Endothelial cell (in vitro differentiated cells): ENCODE data around the gene GLRX5. TPM values are rescaled to one million over a fixed set of nuclear protein-coding genes. Genes with fewer than 3 reads are reported as not detected.

Experiments used
- DNase-seq: peaks from one replicate; pipeline ENCODE4 v3.0.0; 2021; ENCODE audit warnings: low spot score
- H3K27ac Mint-ChIP-seq: one replicate; pipeline ENCODE4 v1.8.0; 2021; ENCODE audit warnings: mixed read lengths, inconsistent platforms; ENCODE audit not compliant: unreplicated experiment
- H3K27me3 Mint-ChIP-seq: one replicate; pipeline ENCODE4 v1.8.0; 2021; ENCODE audit warnings: mild to moderate bottlenecking, moderate library complexity, mixed read lengths, inconsistent platforms; ENCODE audit not compliant: unreplicated experiment
- H3K36me3 Mint-ChIP-seq: one replicate; pipeline ENCODE4 v1.8.0; 2021; ENCODE audit warnings: mild to moderate bottlenecking, low read depth, mixed read lengths, inconsistent platforms; ENCODE audit not compliant: unreplicated experiment
- H3K4me1 Mint-ChIP-seq: one replicate; pipeline ENCODE4 v1.8.0; 2021; ENCODE audit warnings: mild to moderate bottlenecking, mixed read lengths, inconsistent platforms; ENCODE audit not compliant: unreplicated experiment
- H3K4me3 Mint-ChIP-seq: one replicate; pipeline ENCODE4 v1.8.0; 2021; ENCODE audit warnings: mild to moderate bottlenecking, mixed read lengths, inconsistent platforms; ENCODE audit not compliant: unreplicated experiment
- H3K9me3 Mint-ChIP-seq: one replicate; pipeline ENCODE4 v1.8.0; 2021; ENCODE audit warnings: mixed read lengths, inconsistent platforms; ENCODE audit not compliant: unreplicated experiment
- total RNA-seq: library from RNA; stranded (reverse); fragmentation: NEBNext Ultra II Directional; extraction: Animal tissue kit (Norgen Biotek cat#: 25700); gene quantifications from one replicate; pipeline ENCODE4 v1.2.1, GENCODE V29; 2021; ENCODE audit not compliant: unreplicated experiment
- TF ChIP-seq, protein P1 (sequence below): fragments of 200-600 bp; sonication (generic); IDR thresholded peaks from one replicate; pipeline ENCODE4 v1.5.0; 2021; ENCODE audit warnings: antibody characterized with exemption; ENCODE audit not compliant: unreplicated experiment

The GLRX5 gene
- total RNA-seq, 1 donor from 2014 or later = 40.3 TPM

DNA sequence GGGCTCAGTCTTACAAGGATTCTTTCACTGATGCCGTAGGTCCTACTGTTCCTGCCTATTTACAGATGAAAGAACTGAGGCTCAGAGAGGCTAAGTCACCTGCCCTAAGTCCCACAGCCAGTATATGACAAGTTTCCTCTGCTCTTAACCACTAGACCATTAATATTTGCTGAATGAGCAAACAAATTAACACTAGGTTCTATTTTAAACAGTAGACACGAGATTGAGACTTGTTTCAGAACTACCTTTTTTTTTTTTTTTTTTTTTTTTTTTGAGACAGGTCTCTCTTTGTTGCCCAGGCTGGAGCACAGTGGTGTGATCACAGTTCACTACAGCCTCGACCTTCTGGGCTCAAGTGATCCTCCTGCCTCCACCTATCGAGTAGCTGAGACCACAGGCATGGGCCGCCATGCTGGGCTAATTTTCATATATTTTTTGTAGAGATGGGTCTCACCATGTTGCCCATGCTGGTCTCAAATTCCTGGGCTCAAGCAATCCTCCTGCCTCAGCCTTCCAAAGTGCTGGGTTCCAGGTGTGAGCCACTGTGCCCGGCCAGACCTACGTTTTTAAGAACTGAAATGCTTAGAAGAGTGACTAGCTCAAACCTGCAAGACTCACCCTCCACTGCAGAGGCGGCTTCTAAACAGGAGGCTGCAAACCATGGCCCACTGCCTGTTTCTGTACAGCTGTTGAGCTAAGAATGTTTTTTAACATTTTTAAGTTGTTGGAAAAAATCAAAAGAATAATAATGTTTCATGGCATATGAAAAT is 31.3 kb upstream of the GLRX5 start:
- Mint-ChIP-seq H3K36me3 (no peaks in the 10 kb centered on the region), H3K27me3 (peaks cover 2% of the 10 kb centered on the region), H3K9me3 (no peaks in the 10 kb centered on the region), H3K4me1 (peaks cover 7% of the 10 kb centered on the region), H3K4me3 (no peak overlapping the region), H3K27ac (no peak overlapping the region)
- no peak for DNase-seq
- TF ChIP-seq, protein P1, sequence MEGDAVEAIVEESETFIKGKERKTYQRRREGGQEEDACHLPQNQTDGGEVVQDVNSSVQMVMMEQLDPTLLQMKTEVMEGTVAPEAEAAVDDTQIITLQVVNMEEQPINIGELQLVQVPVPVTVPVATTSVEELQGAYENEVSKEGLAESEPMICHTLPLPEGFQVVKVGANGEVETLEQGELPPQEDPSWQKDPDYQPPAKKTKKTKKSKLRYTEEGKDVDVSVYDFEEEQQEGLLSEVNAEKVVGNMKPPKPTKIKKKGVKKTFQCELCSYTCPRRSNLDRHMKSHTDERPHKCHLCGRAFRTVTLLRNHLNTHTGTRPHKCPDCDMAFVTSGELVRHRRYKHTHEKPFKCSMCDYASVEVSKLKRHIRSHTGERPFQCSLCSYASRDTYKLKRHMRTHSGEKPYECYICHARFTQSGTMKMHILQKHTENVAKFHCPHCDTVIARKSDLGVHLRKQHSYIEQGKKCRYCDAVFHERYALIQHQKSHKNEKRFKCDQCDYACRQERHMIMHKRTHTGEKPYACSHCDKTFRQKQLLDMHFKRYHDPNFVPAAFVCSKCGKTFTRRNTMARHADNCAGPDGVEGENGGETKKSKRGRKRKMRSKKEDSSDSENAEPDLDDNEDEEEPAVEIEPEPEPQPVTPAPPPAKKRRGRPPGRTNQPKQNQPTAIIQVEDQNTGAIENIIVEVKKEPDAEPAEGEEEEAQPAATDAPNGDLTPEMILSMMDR = no peak

DNA sequence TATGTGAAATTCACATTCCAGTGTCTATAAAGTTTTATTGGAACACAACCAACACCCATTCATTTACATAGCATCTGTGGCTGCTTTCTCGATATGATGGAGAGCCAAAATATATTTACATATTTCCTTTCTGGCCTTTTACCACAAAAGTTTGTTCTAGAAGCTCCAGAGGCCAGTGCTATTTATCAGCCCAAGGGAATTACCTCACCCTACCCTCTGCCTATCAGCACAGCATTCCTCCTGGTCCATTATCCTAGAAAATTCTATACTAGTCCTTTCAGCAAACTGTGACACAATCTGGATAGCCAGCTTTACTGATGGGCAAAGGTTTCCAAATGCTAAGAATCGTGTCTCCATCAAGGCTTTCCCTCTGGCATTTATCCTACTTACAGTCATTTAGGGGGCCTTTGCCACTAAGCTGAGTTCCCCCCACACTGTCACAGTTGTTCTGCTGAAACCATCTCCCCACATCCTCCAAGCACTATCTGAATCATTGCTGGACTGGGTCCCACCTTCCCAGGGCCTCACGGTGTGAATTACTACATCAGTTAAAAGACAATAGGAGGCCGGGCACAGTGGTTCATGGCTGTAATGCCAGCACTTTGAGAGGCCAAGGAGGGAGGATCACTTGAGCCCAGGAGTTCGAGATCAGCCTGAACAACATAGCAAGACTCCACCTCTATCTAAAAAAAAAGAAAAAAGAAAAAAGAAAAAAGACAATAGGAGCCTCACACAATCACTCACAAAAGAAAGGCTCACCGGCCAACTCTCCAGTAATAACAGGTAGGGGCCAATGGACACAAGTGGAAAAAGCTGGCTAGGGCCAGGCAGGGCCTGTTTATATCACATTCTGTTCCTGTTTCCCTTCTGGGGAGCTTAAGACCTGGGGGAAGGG is 30.5 kb upstream of the GLRX5 start:
- Mint-ChIP-seq H3K9me3 (no peaks in the 10 kb centered on the region), H3K27ac (no peak overlapping the region), H3K27me3 (peaks cover 2% of the 10 kb centered on the region), H3K36me3 (no peaks in the 10 kb centered on the region), H3K4me3 (no peak overlapping the region), H3K4me1 (peaks cover 7% of the 10 kb centered on the region)
- TF ChIP-seq, protein P1 = no peak
- DNase-seq = no peak

DNA sequence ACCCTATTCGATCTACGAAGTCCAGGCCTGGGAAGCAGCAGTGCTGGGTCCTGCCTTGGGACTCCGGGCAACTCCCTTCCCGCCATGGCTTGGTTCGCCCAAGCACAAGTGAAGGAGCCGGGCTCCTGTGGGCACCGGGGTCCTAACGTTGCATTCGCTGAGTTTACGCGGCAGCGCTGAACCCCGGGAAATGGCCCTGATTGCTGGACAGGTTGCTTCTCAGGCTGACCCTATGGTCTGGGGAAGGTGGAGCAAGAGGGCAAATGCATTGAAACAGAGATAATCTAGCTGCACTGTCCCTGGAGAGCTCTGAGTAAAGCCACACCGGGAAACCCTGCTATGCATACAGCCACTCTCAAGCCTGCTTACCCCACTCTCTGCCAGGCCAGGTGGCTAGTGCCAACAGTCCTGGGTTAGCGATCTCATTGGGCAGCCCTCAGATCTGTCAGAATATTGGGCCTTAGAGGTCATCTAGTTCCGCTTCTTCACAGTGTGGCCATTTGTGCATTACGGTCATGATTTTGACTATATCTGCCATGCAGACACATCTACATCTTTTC is 29.7 kb upstream of the GLRX5 start:
- Mint-ChIP-seq H3K27me3 (peaks cover 2% of the 10 kb centered on the region), H3K36me3 (no peaks in the 10 kb centered on the region), H3K9me3 (no peaks in the 10 kb centered on the region), H3K4me1 (peaks cover 7% of the 10 kb centered on the region), H3K4me3 (no peak overlapping the region), H3K27ac (no peak overlapping the region)
- DNase-seq = no peak
- TF ChIP-seq, protein P1 = no peak

DNA sequence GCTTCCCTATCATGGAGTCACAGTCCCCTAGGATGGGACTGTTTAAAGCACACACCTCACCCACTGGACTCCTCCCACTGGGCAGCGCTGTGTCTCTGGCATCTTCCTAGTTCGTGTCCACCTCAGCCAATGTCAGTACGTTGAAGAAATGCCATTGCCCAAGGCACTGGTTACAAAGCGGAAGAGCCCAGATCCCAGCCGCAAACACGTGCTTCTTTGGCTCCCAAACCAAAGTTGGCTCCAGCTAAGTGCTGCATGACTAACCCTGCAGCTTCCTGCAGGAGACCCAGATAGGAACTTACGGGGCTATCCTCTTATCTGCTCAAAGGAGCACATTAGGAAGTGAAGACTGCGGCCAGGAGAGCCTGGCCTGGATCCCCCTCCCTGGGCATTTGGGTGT is 27.7 kb upstream of the GLRX5 start:
- Mint-ChIP-seq H3K9me3 (no peaks in the 10 kb centered on the region), H3K4me1 (peaks cover 11% of the 10 kb centered on the region), H3K27me3 (peaks cover 2% of the 10 kb centered on the region), H3K4me3 (no peak overlapping the region), H3K27ac (no peak overlapping the region), H3K36me3 (no peaks in the 10 kb centered on the region)
- TF ChIP-seq, protein P1 = no peak
- no peak for DNase-seq
